GM13977 (cell line): ENCODE data around the gene HDGFL3.

Experiments used
- DNase-seq: peaks from one replicate; pipeline ENCODE4 v3.0.0; 2012; ENCODE audit warnings: low spot score
- CTCF ChIP-seq: IDR thresholded peaks from 2 replicates; pipeline ENCODE4 v1.5.1; 2012; ENCODE audit warnings: mild to moderate bottlenecking, control low read depth; ENCODE audit not compliant: insufficient read depth; ENCODE audit errors: extremely low read depth, missing control alignments
- in situ Hi-C: fragments of 300-500 bp; cut with MboI; formaldehyde crosslinking; loops from one replicate; pipeline ENCODE4 v1.12.0; 2022; ENCODE audit warnings: low sequenced_read_pairs, low pct_unique_long_range_greater_than_20kb, mixed read lengths, inconsistent platforms; ENCODE audit not compliant: unreplicated experiment

Gene HDGFL3

GRCh38 chr15:83114856-83115255 is 92.8 kb downstream of the HDGFL3 start:
- in situ Hi-C loops = no loop called here
- no peak for TF ChIP-seq CTCF
- DNase-seq = no peak

- in situ Hi-C loops = no loop called here
- no peak for DNase-seq
- TF ChIP-seq CTCF = no peak
These were observed 93.5 kb downstream of the HDGFL3 start for GRCh38 chr15:83113881-83114674.

- in situ Hi-C loops = no loop called here
- TF ChIP-seq CTCF = no peak
These were observed 94.7 kb downstream of the HDGFL3 start for GRCh38 chr15:83112956-83113299.

DNA sequence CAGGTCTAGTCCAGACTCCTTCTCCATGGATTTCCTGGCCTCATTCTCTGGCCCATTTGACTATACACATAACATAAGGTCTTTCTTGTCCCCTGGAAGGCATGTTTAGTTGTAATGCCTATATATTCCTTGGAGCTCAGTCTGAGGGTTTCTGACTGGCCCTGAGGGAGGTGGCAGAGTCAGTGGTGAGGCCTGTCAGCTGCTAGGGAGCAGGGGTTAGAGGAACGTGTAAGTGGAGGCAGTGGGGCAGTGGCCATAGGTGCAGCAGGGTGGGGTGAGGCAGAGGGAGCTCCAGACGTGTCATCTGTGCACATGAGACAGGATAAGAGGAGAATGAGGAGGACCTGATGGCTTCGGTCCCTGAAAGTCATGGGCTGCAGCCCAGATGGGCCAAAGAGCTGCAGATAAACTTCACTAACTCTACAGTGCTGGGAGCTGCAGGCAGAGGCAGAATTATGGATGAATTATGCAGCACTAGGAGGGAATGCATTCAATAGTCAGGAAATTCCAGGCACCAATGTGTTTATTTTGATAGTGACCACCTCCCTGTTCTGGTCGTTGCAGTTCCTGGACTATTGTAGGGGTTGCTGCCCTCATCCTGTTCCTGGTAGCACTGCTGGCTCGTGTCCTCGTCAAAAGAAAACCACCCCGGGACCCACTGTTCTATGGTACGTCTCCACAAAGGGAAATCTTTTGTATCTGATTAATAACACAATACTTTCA is 95.2 kb downstream of the HDGFL3 start:
- TF ChIP-seq CTCF = no peak
- DNase-seq = no peak
- in situ Hi-C loops = no loop called here

More at GRCh38 chr15:83112956-83113299, 94.7 kb downstream of the HDGFL3 start:
- DNase-seq = no peak

GRCh38 chr15:83111149-83111548 is 96.5 kb downstream of the HDGFL3 start:
- DNase-seq = no peak
- TF ChIP-seq CTCF = no peak
- in situ Hi-C loops = no loop called here

- DNase-seq = no peak
- no peak for TF ChIP-seq CTCF
- in situ Hi-C loops = no loop called here
These were observed 97.2 kb downstream of the HDGFL3 start for GRCh38 chr15:83110381-83110780.
